Measurements from ENCODE around the gene ADPRHL1. TPM values are rescaled to one million over a fixed set of nuclear protein-coding genes. Genes with fewer than 3 reads are reported as not detected.
"Not testable (repeated sequence)": the region's sequence is repeated elsewhere in the genome, so short reads cannot be mapped to it uniquely, and the experiment has no call there.

The ADPRHL1 gene
- total RNA-seq, 1 donor from 2014 or later = 20.7 TPM

DNA sequence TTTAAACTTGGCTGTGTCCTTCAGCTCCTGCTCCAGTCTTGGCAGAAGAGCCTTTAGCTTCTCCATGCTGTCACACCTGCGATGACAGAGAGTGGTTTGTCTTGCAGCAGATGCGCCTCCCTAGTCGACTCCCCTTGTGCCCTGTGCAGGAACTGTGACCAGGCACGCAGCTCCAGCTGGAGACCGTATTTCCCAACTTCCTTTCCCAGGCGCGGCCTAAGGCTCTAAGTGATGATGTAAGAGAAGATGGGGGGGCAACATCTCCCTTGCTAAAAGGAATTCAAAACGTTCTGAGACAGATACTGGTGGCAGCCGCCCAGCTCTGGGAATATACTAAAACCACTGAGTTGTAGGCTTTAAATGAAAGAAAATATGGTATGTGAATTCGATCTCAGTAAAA, 20.9 kb upstream of the ADPRHL1 start:
- no peak for DNase-seq
- peaks cover 2% of the 10 kb centered on the region for H3K27me3 Mint-ChIP-seq (ENCODE audit: unreplicated experiment)
- H3K9me3 Mint-ChIP-seq (ENCODE audit: unreplicated experiment) = peaks cover 2% of the 10 kb centered on the region
- no peak overlapping the region for H3K4me3 Mint-ChIP-seq (ENCODE audit: unreplicated experiment)
- no peak for TF ChIP-seq CTCF (IDR thresholded peaks at IDR 0.05; ENCODE audit: partially characterized antibody, unreplicated experiment)
- peaks cover 9% of the 10 kb centered on the region for H3K4me1 Mint-ChIP-seq (ENCODE audit: low read depth, unreplicated experiment)
- H3K27ac Mint-ChIP-seq (ENCODE audit: unreplicated experiment) = no peak overlapping the region
- peaks cover 11% of the 10 kb centered on the region for H3K36me3 Mint-ChIP-seq (ENCODE audit: unreplicated experiment)

GRCh38 chr13:113472355-113473025, 19.2 kb upstream of the ADPRHL1 start:
- DNase-seq = no peak
- Mint-ChIP-seq H3K9me3 (ENCODE audit: unreplicated experiment) (peaks cover 2% of the 10 kb centered on the region), H3K4me1 (ENCODE audit: low read depth, unreplicated experiment) (peaks cover 15% of the 10 kb centered on the region), H3K36me3 (ENCODE audit: unreplicated experiment) (peaks cover 11% of the 10 kb centered on the region), H3K27ac (ENCODE audit: unreplicated experiment) (no peak overlapping the region), H3K4me3 (ENCODE audit: unreplicated experiment) (no peak overlapping the region), H3K27me3 (ENCODE audit: unreplicated experiment) (peaks cover 4% of the 10 kb centered on the region)
- no peak for TF ChIP-seq CTCF (IDR thresholded peaks at IDR 0.05; ENCODE audit: partially characterized antibody, unreplicated experiment)

DNA sequence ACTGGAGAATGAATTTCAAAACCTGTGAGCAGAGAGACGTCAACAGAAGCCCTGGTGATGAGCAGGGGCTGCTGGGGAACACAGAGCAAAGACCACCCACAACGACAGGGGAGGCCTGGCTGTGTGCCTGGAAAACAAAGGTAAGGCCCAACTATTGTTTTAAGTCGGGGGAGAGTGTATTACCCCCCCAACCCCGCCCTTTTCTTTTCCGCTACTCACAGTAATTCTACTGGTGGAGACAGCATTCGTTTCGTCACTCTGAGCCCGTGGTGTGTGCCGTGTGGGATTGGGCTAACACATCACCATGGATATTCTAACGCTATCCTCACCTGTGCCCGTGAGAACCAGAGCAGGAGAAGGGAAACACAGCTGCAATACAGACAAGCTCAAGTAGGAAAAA, 18.6 kb upstream of the ADPRHL1 start:
- H3K4me1 Mint-ChIP-seq (ENCODE audit: low read depth, unreplicated experiment) = peaks cover 15% of the 10 kb centered on the region
- no peak for TF ChIP-seq CTCF (IDR thresholded peaks at IDR 0.05; ENCODE audit: partially characterized antibody, unreplicated experiment)
- no peak overlapping the region for H3K4me3 Mint-ChIP-seq (ENCODE audit: unreplicated experiment)
- peaks cover 1% of the 10 kb centered on the region for H3K9me3 Mint-ChIP-seq (ENCODE audit: unreplicated experiment)
- peaks cover 11% of the 10 kb centered on the region for H3K36me3 Mint-ChIP-seq (ENCODE audit: unreplicated experiment)
- peaks cover 4% of the 10 kb centered on the region for H3K27me3 Mint-ChIP-seq (ENCODE audit: unreplicated experiment)
- DNase-seq = no peak
- H3K27ac Mint-ChIP-seq (ENCODE audit: unreplicated experiment) = no peak overlapping the region

- not testable (repeated sequence) for H3K9me3 Mint-ChIP-seq (ENCODE audit: unreplicated experiment); H3K27me3 Mint-ChIP-seq (ENCODE audit: unreplicated experiment); H3K4me3 Mint-ChIP-seq (ENCODE audit: unreplicated experiment); DNase-seq; H3K27ac Mint-ChIP-seq (ENCODE audit: unreplicated experiment)
- peaks cover 15% of the 10 kb centered on the region for H3K4me1 Mint-ChIP-seq (ENCODE audit: low read depth, unreplicated experiment)
- peaks cover 11% of the 10 kb centered on the region for H3K36me3 Mint-ChIP-seq (ENCODE audit: unreplicated experiment)
These were observed 17.4 kb upstream of the ADPRHL1 start for GRCh38 chr13:113470635-113471163.

- H3K9me3 Mint-ChIP-seq (ENCODE audit: unreplicated experiment) = no peaks in the 10 kb centered on the region
- no peak for DNase-seq
- H3K4me3 Mint-ChIP-seq (ENCODE audit: unreplicated experiment) = no peak overlapping the region
- H3K27me3 Mint-ChIP-seq (ENCODE audit: unreplicated experiment) = peaks cover 4% of the 10 kb centered on the region
- peaks cover 15% of the 10 kb centered on the region for H3K4me1 Mint-ChIP-seq (ENCODE audit: low read depth, unreplicated experiment)
- H3K36me3 Mint-ChIP-seq (ENCODE audit: unreplicated experiment) = peaks cover 11% of the 10 kb centered on the region
- no peak overlapping the region for H3K27ac Mint-ChIP-seq (ENCODE audit: unreplicated experiment)
- no peak for TF ChIP-seq CTCF (IDR thresholded peaks at IDR 0.05; ENCODE audit: partially characterized antibody, unreplicated experiment)
These were observed 16.8 kb upstream of the ADPRHL1 start for GRCh38 chr13:113470073-113470472.
